ENCODE results near the gene LBH. TPM values are rescaled to one million over a fixed set of nuclear protein-coding genes. Genes with fewer than 3 reads are reported as not detected.

Gene LBH
- total and polyA plus RNA-seq, 2 experiments from 2014 or later: 54.1 to 75.9 TPM

- Histone ChIP-seq H3K4me3 (no peak overlapping the region), H3K27me3 (no peaks in the 10 kb centered on the region), H4K20me1 (ENCODE audit: insufficient read depth, poor library complexity, severe bottlenecking) (no peaks in the 10 kb centered on the region), H3K27ac (no peak overlapping the region), H3K4me1 (ENCODE audit: insufficient read depth) (peaks cover 20% of the 10 kb centered on the region), H2AFZ (no peak overlapping the region), H3K79me2 (no peaks in the 10 kb centered on the region), H3K9me2 (replicated peaks; ENCODE audit: insufficient read depth) (no peaks in the 10 kb centered on the region), H3K4me2 (no peak overlapping the region), H3K36me3 (replicated peaks; ENCODE audit: insufficient read depth, low read depth) (no peaks in the 10 kb centered on the region), H3K9me3 (ENCODE audit: low read depth) (no peaks in the 10 kb centered on the region)
- TF ChIP-seq EZH2phosphoT487 (IDR thresholded peaks at IDR 0.05; ENCODE audit: low read depth, severe bottlenecking, unreplicated experiment): no peak
- TF ChIP-seq EZH2 (IDR thresholded peaks at IDR 0.05; ENCODE audit: borderline replicate concordance): no peak
- WGBS (ENCODE audit: low lambda C conversion rate, missing lambda C conversion rate): 85% methylated on average over 5 of the region's 5 CpGs
- DNase-seq (ENCODE audit: low spot score): no peak
These were observed 38.4 kb downstream of the LBH start for GRCh38 chr2:30269771-30270145.

- Histone ChIP-seq H3K9me2 (replicated peaks; ENCODE audit: insufficient read depth) (no peaks in the 10 kb centered on the region), H3K4me2 (no peak overlapping the region), H3K4me3 (no peak overlapping the region), H3K9me3 (ENCODE audit: low read depth) (no peaks in the 10 kb centered on the region), H4K20me1 (ENCODE audit: insufficient read depth, poor library complexity, severe bottlenecking) (no peaks in the 10 kb centered on the region), H3K27ac (no peak overlapping the region), H3K79me2 (no peaks in the 10 kb centered on the region), H2AFZ (no peak overlapping the region), H3K36me3 (replicated peaks; ENCODE audit: insufficient read depth, low read depth) (no peaks in the 10 kb centered on the region), H3K27me3 (no peaks in the 10 kb centered on the region), H3K4me1 (ENCODE audit: insufficient read depth) (peaks cover 23% of the 10 kb centered on the region)
- no peak for DNase-seq (ENCODE audit: low spot score)
- TF ChIP-seq CTCF (IDR thresholded peaks at IDR 0.05; ENCODE audit: poor library complexity) (no peak), EZH2phosphoT487 (IDR thresholded peaks at IDR 0.05; ENCODE audit: low read depth, severe bottlenecking, unreplicated experiment) (no peak), EZH2 (IDR thresholded peaks at IDR 0.05; ENCODE audit: borderline replicate concordance) (no peak)
- 90% methylated on average over 3 of the region's 3 CpGs for WGBS (ENCODE audit: low lambda C conversion rate, missing lambda C conversion rate)
These were observed 38.8 kb downstream of the LBH start for GRCh38 chr2:30270166-30270565.

- Histone ChIP-seq H3K9me2 (replicated peaks; ENCODE audit: insufficient read depth) (no peaks in the 10 kb centered on the region), H3K27ac (no peak overlapping the region), H3K4me1 (ENCODE audit: insufficient read depth) (peaks cover 26% of the 10 kb centered on the region), H3K79me2 (no peaks in the 10 kb centered on the region), H3K4me2 (no peak overlapping the region), H4K20me1 (ENCODE audit: insufficient read depth, poor library complexity, severe bottlenecking) (no peaks in the 10 kb centered on the region), H3K9me3 (ENCODE audit: low read depth) (no peaks in the 10 kb centered on the region), H3K36me3 (replicated peaks; ENCODE audit: insufficient read depth, low read depth) (no peaks in the 10 kb centered on the region), H3K4me3 (no peak overlapping the region), H2AFZ (no peak overlapping the region), H3K27me3 (no peaks in the 10 kb centered on the region)
- TF ChIP-seq EZH2 (IDR thresholded peaks at IDR 0.05; ENCODE audit: borderline replicate concordance): no peak
- TF ChIP-seq EZH2phosphoT487 (IDR thresholded peaks at IDR 0.05; ENCODE audit: low read depth, severe bottlenecking, unreplicated experiment): no peak
- TF ChIP-seq CTCF (IDR thresholded peaks at IDR 0.05; ENCODE audit: poor library complexity): no peak
- 97% methylated on average over 5 of the region's 5 CpGs for WGBS (ENCODE audit: low lambda C conversion rate, missing lambda C conversion rate)
- DNase-seq (ENCODE audit: low spot score): no peak
These were observed 40.0 kb downstream of the LBH start for GRCh38 chr2:30271301-30271700.

GRCh38 chr2:30272286-30272685 lies 41.0 kb downstream of the LBH start:
- no peaks in the 10 kb centered on the region for H3K79me2 ChIP-seq
- no peaks in the 10 kb centered on the region for H3K9me2 ChIP-seq (replicated peaks; ENCODE audit: insufficient read depth)
- no peaks in the 10 kb centered on the region for H3K36me3 ChIP-seq (replicated peaks; ENCODE audit: insufficient read depth, low read depth)
- H3K4me3 ChIP-seq: no peak overlapping the region
- 95% methylated on average over 8 of the region's 8 CpGs for WGBS (ENCODE audit: low lambda C conversion rate, missing lambda C conversion rate)
- H2AFZ ChIP-seq: no peak overlapping the region
- peaks cover 26% of the 10 kb centered on the region for H3K4me1 ChIP-seq (ENCODE audit: insufficient read depth)
- no peak overlapping the region for H3K27ac ChIP-seq
- no peaks in the 10 kb centered on the region for H4K20me1 ChIP-seq (ENCODE audit: insufficient read depth, poor library complexity, severe bottlenecking)
- H3K9me3 ChIP-seq (ENCODE audit: low read depth): no peaks in the 10 kb centered on the region
- H3K4me2 ChIP-seq: no peak overlapping the region
- DNase-seq (ENCODE audit: low spot score): no peak
- H3K27me3 ChIP-seq: no peaks in the 10 kb centered on the region
- TF ChIP-seq EZH2phosphoT487 (IDR thresholded peaks at IDR 0.05; ENCODE audit: low read depth, severe bottlenecking, unreplicated experiment): no peak
- TF ChIP-seq CTCF (IDR thresholded peaks at IDR 0.05; ENCODE audit: poor library complexity): no peak
- TF ChIP-seq EZH2 (IDR thresholded peaks at IDR 0.05; ENCODE audit: borderline replicate concordance): no peak
